HCT116 (cell line): ENCODE measurements around the gene SMARCAL1. TPM values are rescaled to one million over a fixed set of nuclear protein-coding genes. Genes with fewer than 3 reads are reported as not detected.

ENCODE experiments used
- ATAC-seq: fragments of 200-7000 bp; cut with Tn5 transposase; 2 replicates; pipeline ENCODE4 v1.9.1; 2020; ENCODE audit warnings: mild to moderate bottlenecking, moderate library complexity
- BruUV-seq: library from RNA; stranded (reverse); fragments of 400-500 nt; replicated peaks from 2 replicates; lab custom pipeline; 2021; lab: Mats Ljungman, UMichigan
- CTCF ChIA-PET: fragments of 300-600 bp; sonication (Branson Sonifier 250); formaldehyde crosslinking; loops from one replicate; lab custom pipeline; 2021; ENCODE audit warnings: antibody characterized with exemption; lab: Charles Lee
- POLR2A ChIA-PET: fragments of 300-600, 350-600 bp; sonication (Branson Sonifier 250); formaldehyde crosslinking; loops from one replicate; lab custom pipeline; 2021; ENCODE audit warnings: antibody characterized with exemption; lab: Charles Lee
- RAD21 ChIA-PET, 2 experiments: fragments of 300-600 bp; sonication (Branson Sonifier 250); formaldehyde crosslinking; loops; one replicate each; lab custom pipeline; 2023; ENCODE audit warnings: low total read pairs in 2 of 2; ENCODE audit not compliant: uncharacterized antibody in 2 of 2, unreplicated experiment in 2 of 2, low non-redundant PET in 1 of 2; lab: Charles Lee
- DNase-seq: peaks from one replicate; pipeline ENCODE4 v3.0.0-alpha.2; 2010; ENCODE audit warnings: low read depth, low spot score
- H2AFZ ChIP-seq: fragments of 200-600 bp; shearing (Covaris generic), sonication (generic); 2 replicates; pipeline ENCODE4 v1.6.1; 2017; ENCODE audit warnings: low read depth, mixed run types, mixed read lengths, antibody characterized with exemption, low read length; ENCODE audit not compliant: poor library complexity, severe bottlenecking
- H3K27ac ChIP-seq: 2 replicates; pipeline ENCODE4 v1.5.1; 2012; ENCODE audit warnings: low read depth, low read length
- H3K27me3 ChIP-seq: fragments of 200-600 bp; sonication (generic); 2 replicates; pipeline ENCODE4 v1.6.1; 2016; ENCODE audit warnings: mixed run types, low read length, mixed read lengths; ENCODE audit not compliant: insufficient read depth
- H3K36me3 ChIP-seq, 2 experiments: fragments of 200-500 bp in 1 of 2; fragments of 200-600 bp in 1 of 2; sonication (Bioruptor generic) in 1 of 2; sonication (generic) in 1 of 2; 2 replicates each; pipeline versions ENCODE4 v1.5.1 to v1.6.1; 2014 to 2016; ENCODE audit warnings: low read length in 2 of 2, inconsistent platforms in 1 of 2, mixed read lengths in 1 of 2, mixed run types in 1 of 2; ENCODE audit not compliant: insufficient read depth in 2 of 2, control insufficient read depth in 1 of 2
- H3K4me1 ChIP-seq, 2 experiments: fragments of 200-600 bp in 1 of 2; sonication (generic) in 1 of 2; 2 replicates each; pipeline versions ENCODE4 v1.5.1 to v1.6.1; 2012 to 2017; ENCODE audit warnings: low read length in 2 of 2, inconsistent platforms in 1 of 2, mild to moderate bottlenecking in 1 of 2, mixed read lengths in 1 of 2, mixed run types in 1 of 2, moderate library complexity in 1 of 2; ENCODE audit not compliant: insufficient read depth in 2 of 2, control insufficient read depth in 1 of 2
- H3K4me2 ChIP-seq: fragments of 200-600 bp; sonication (generic); 2 replicates; pipeline ENCODE4 v1.6.1; 2017; ENCODE audit warnings: mixed run types, low read length, mixed read lengths
- H3K4me3 ChIP-seq, 2 experiments: fragments of 200-600 bp in 1 of 2; sonication (generic) in 1 of 2; replicated peaks in 1 of 2; 2 replicates each; pipeline ENCODE4 v1.5.1; 2011 to 2016; ENCODE audit warnings: low read length in 2 of 2, control low read depth in 1 of 2, low read depth in 1 of 2, mild to moderate bottlenecking in 1 of 2, mixed read lengths in 1 of 2, mixed run types in 1 of 2
- H3K79me2 ChIP-seq: fragments of 200-600 bp; sonication (generic); 2 replicates; pipeline ENCODE4 v1.6.1; 2017; ENCODE audit warnings: mild to moderate bottlenecking, mixed run types, low read length, moderate library complexity, mixed read lengths; ENCODE audit not compliant: insufficient read depth
- H3K9ac ChIP-seq: fragments of 200-600 bp; sonication (generic); 2 replicates; pipeline ENCODE4 v1.6.1; 2016; ENCODE audit warnings: low read length, mixed read lengths
- H3K9me2 ChIP-seq: fragments of 200-600 bp; sonication (generic), shearing (Covaris generic); 2 replicates; pipeline ENCODE4 v1.6.1; 2017; ENCODE audit warnings: mixed run types, mild to moderate bottlenecking, moderate library complexity; ENCODE audit not compliant: insufficient read depth
- H3K9me3 ChIP-seq, 2 experiments: fragments of 200-500 bp in 1 of 2; fragments of 200-600 bp in 1 of 2; sonication (Bioruptor generic) in 1 of 2; sonication (generic) in 1 of 2; 2 replicates each; pipeline ENCODE4 v1.6.1; 2014 to 2017; ENCODE audit warnings: low read length in 2 of 2, mixed read lengths in 2 of 2, inconsistent platforms in 1 of 2, low read depth in 1 of 2, mild to moderate bottlenecking in 1 of 2, mixed run types in 1 of 2, moderate library complexity in 1 of 2; ENCODE audit not compliant: control insufficient read depth in 1 of 2, insufficient read depth in 1 of 2
- H4K20me1 ChIP-seq: fragments of 200-600 bp; sonication (generic), shearing (Covaris generic); 2 replicates; pipeline ENCODE4 v1.6.1; 2017; ENCODE audit warnings: mixed run types, mild to moderate bottlenecking, moderate library complexity; ENCODE audit not compliant: insufficient read depth
- CBX3 ChIP-seq: IDR thresholded peaks from 2 replicates; pipeline ENCODE4 v1.6.1; 2012; ENCODE audit warnings: low read depth
- CEBPB ChIP-seq: IDR thresholded peaks from 2 replicates; pipeline ENCODE4 v1.6.1; 2012; ENCODE audit warnings: low read depth
- EGR1 ChIP-seq: IDR thresholded peaks from 2 replicates; pipeline ENCODE4 v1.6.1; 2012; ENCODE audit warnings: low read depth
- ELF1 ChIP-seq: IDR thresholded peaks from 2 replicates; pipeline ENCODE4 v1.6.1; 2012; ENCODE audit warnings: low read depth, borderline replicate concordance
- EZH2 ChIP-seq: fragments of 200-600 bp; sonication (generic); IDR thresholded peaks from 2 replicates; pipeline ENCODE4 v1.6.1; 2017; ENCODE audit warnings: antibody characterized with exemption, mixed run types
- EZH2phosphoT487 ChIP-seq: fragments of 200-600 bp; IDR thresholded peaks from 2 replicates; pipeline ENCODE4 v1.6.1; 2018; ENCODE audit warnings: antibody characterized with exemption, borderline replicate concordance
- JUND ChIP-seq: IDR thresholded peaks from 2 replicates; pipeline ENCODE4 v1.6.1; 2012
- MAX ChIP-seq: IDR thresholded peaks from 2 replicates; pipeline ENCODE4 v1.6.1; 2012
- POLR2A ChIP-seq: IDR thresholded peaks from 2 replicates; pipeline ENCODE4 v1.7.0; 2011; ENCODE audit warnings: borderline replicate concordance; ENCODE audit not compliant: insufficient read depth, insufficient read length; ENCODE audit errors: extremely low read depth
- POLR2AphosphoS5 ChIP-seq: IDR thresholded peaks from 2 replicates; pipeline ENCODE4 v1.6.1; 2011; ENCODE audit warnings: mild to moderate bottlenecking, low read depth, low read length, moderate library complexity
- RAD21 ChIP-seq: IDR thresholded peaks from 2 replicates; pipeline ENCODE4 v1.6.1; 2012; ENCODE audit warnings: low read depth, mild to moderate bottlenecking
- REST ChIP-seq: IDR thresholded peaks from 2 replicates; pipeline ENCODE4 v1.6.1; 2012; ENCODE audit warnings: low read depth
- SIN3A ChIP-seq: IDR thresholded peaks from 2 replicates; pipeline ENCODE4 v1.6.1; 2012; ENCODE audit warnings: low read depth
- YY1 ChIP-seq: IDR thresholded peaks from 2 replicates; pipeline ENCODE4 v1.6.1; 2011; ENCODE audit warnings: low read length, low read depth, moderate library complexity, mild to moderate bottlenecking; ENCODE audit not compliant: insufficient replicate concordance; ENCODE audit errors: extremely low read depth
- ZFX ChIP-seq: fragments of 450-650 bp; IDR thresholded peaks from 2 replicates; pipeline ENCODE4 v1.6.1; 2017
- intact Hi-C: fragments of 100-400 bp; cut with micrococcal nuclease; formaldehyde crosslinking; loops from 2 replicates; pipeline ENCODE4 v1.10.0; 2022
- total RNA-seq: library from RNA; stranded (reverse); gene quantifications from one replicate; pipeline ENCODE4 v1.2.1, GENCODE V29; 2021; ENCODE audit not compliant: unreplicated experiment

Gene SMARCAL1
- total RNA-seq, 1 experiment from 2014 or later, result 18.0 TPM

GRCh38 chr2:216527600-216527999 is 115.3 kb downstream of the SMARCAL1 start:
- no peak overlapping the region for H3K9ac ChIP-seq
- H3K9me2 ChIP-seq, result no peaks in the 10 kb centered on the region
- ChIA-PET RAD21 (no interaction called here), POLR2A (no interaction called here), CTCF (interaction anchor here (0.9 kb wide), 1 partner anchor 9 kb away, joined by 3 read pairs; no protein-coding TSS in a partner anchor)
- no peaks in the 10 kb centered on the region for H3K36me3 ChIP-seq
- ATAC-seq (no peak), DNase-seq (no peak)
- H3K79me2 ChIP-seq, result no peaks in the 10 kb centered on the region
- H3K9me3 ChIP-seq, result no peaks in the 10 kb centered on the region
- no TSS peak for BruUV-seq
- H3K4me1 ChIP-seq, result no peaks in the 10 kb centered on the region
- H3K27me3 ChIP-seq, result no peaks in the 10 kb centered on the region
- intact Hi-C loops, result no loop called here
- H3K4me3 ChIP-seq, result no peak overlapping the region
- H2AFZ ChIP-seq, result no peak overlapping the region
- no peaks in the 10 kb centered on the region for H4K20me1 ChIP-seq
- no peak overlapping the region for H3K27ac ChIP-seq
- H3K4me2 ChIP-seq, result no peak overlapping the region
- TF ChIP-seq MAX (no peak), RAD21 (no peak), POLR2AphosphoS5 (no peak), EZH2phosphoT487 (no peak), JUND (no peak), YY1 (no peak), EZH2 (no peak), CBX3 (no peak), ZFX (no peak), EGR1 (no peak), SIN3A (no peak), ELF1 (no peak), POLR2A (no peak), CEBPB (no peak), REST (no peak)
